Measurements from ENCODE around the gene NDFIP2. TPM values are rescaled to one million over a fixed set of nuclear protein-coding genes. Genes with fewer than 3 reads are reported as not detected.
"Not testable (repeated sequence)": the region's sequence is repeated elsewhere in the genome, so short reads cannot be mapped to it uniquely, and the experiment has no call there.

The NDFIP2 gene
- total and polyA plus RNA-seq, 4 donors, result 6.4 to 14.7 (median 13.7) TPM

- Histone ChIP-seq H3K9me3 (ENCODE audit: control insufficient read depth, low read length) (no peaks in the 10 kb centered on the region), H3K4me3 (ENCODE audit: low read length in 2 of 2) (no peak overlapping the region), H3K4me1 (ENCODE audit: control insufficient read depth in 1 of 2, insufficient read depth in 2 of 2, low read length in 2 of 2) (no peaks in the 10 kb centered on the region), H3K27me3 (ENCODE audit: control insufficient read depth in 1 of 2, insufficient read depth in 2 of 2, low read length in 1 of 2) (no peaks in the 10 kb centered on the region), H3K36me3 (ENCODE audit: control insufficient read depth in 1 of 2, insufficient read depth in 2 of 2, low read length in 1 of 2) (no peaks in the 10 kb centered on the region), H3K27ac (ENCODE audit: low read depth in 1 of 2, low read length in 2 of 2) (no peak overlapping the region)
- intact Hi-C loops (cut with DNase I), result no loop called here
- 34 to 51% methylated on average over 1 of the region's 1 CpG for WGBS, 2 donors
- no peak for ATAC-seq (ENCODE audit: low FRiP score)
- no peak for DNase-seq
Measured at GRCh38 chr13:79571147-79571546, 90.2 kb downstream of the NDFIP2 start.

GRCh38 chr13:79573892-79574291, 92.9 kb downstream of the NDFIP2 start:
- H3K36me3 ChIP-seq (ENCODE audit: control insufficient read depth in 1 of 2, insufficient read depth in 2 of 2, low read length in 1 of 2); intact Hi-C loops (cut with DNase I); H3K9me3 ChIP-seq (ENCODE audit: control insufficient read depth, low read length); H3K4me3 ChIP-seq (ENCODE audit: low read length in 2 of 2); H3K27ac ChIP-seq (ENCODE audit: low read depth in 1 of 2, low read length in 2 of 2); H3K4me1 ChIP-seq (ENCODE audit: control insufficient read depth in 1 of 2, insufficient read depth in 2 of 2, low read length in 2 of 2); H3K27me3 ChIP-seq (ENCODE audit: control insufficient read depth in 1 of 2, insufficient read depth in 2 of 2, low read length in 1 of 2); ATAC-seq (ENCODE audit: low FRiP score); DNase-seq: not testable (repeated sequence)

- no peaks in the 10 kb centered on the region for H3K27me3 ChIP-seq (ENCODE audit: control insufficient read depth in 1 of 2, insufficient read depth in 2 of 2, low read length in 1 of 2)
- H3K36me3 ChIP-seq (ENCODE audit: control insufficient read depth in 1 of 2, insufficient read depth in 2 of 2, low read length in 1 of 2), result no peaks in the 10 kb centered on the region
- no peaks in the 10 kb centered on the region for H3K9me3 ChIP-seq (ENCODE audit: control insufficient read depth, low read length)
- ATAC-seq (ENCODE audit: low FRiP score), result no peak
- no peak overlapping the region for H3K4me3 ChIP-seq (ENCODE audit: low read length in 2 of 2)
- no peak for DNase-seq
- intact Hi-C loops (cut with DNase I), result no loop called here
- WGBS, 2 donors, result 82 to 83% methylated on average over 4 of the region's 4 CpGs
- no peak overlapping the region for H3K27ac ChIP-seq (ENCODE audit: low read depth in 1 of 2, low read length in 2 of 2)
- no peaks in the 10 kb centered on the region for H3K4me1 ChIP-seq (ENCODE audit: control insufficient read depth in 1 of 2, insufficient read depth in 2 of 2, low read length in 2 of 2)
Measured at GRCh38 chr13:79581870-79582315, 100.9 kb downstream of the NDFIP2 start.

- H3K27me3 ChIP-seq (ENCODE audit: control insufficient read depth in 1 of 2, insufficient read depth in 2 of 2, low read length in 1 of 2), result no peaks in the 10 kb centered on the region
- DNase-seq (no peak), ATAC-seq (ENCODE audit: low FRiP score) (no peak)
- H3K4me3 ChIP-seq (ENCODE audit: low read length in 2 of 2), result no peak overlapping the region
- 94% methylated on average over 1 of the region's 1 CpG for WGBS, 2 donors
- H3K9me3 ChIP-seq (ENCODE audit: control insufficient read depth, low read length), result no peaks in the 10 kb centered on the region
- H3K27ac ChIP-seq (ENCODE audit: low read depth in 1 of 2, low read length in 2 of 2), result no peak overlapping the region
- H3K36me3 ChIP-seq (ENCODE audit: control insufficient read depth in 1 of 2, insufficient read depth in 2 of 2, low read length in 1 of 2), result no peaks in the 10 kb centered on the region
- H3K4me1 ChIP-seq (ENCODE audit: control insufficient read depth in 1 of 2, insufficient read depth in 2 of 2, low read length in 2 of 2), result no peaks in the 10 kb centered on the region
- intact Hi-C loops (cut with DNase I), result no loop called here
Measured at GRCh38 chr13:79582896-79583295, 101.9 kb downstream of the NDFIP2 start.

- DNase-seq, result no peak
- Histone ChIP-seq H3K4me1 (ENCODE audit: control insufficient read depth in 1 of 2, insufficient read depth in 2 of 2, low read length in 2 of 2) (no peaks in the 10 kb centered on the region), H3K27ac (ENCODE audit: low read depth in 1 of 2, low read length in 2 of 2) (no peak overlapping the region), H3K9me3 (ENCODE audit: control insufficient read depth, low read length) (no peaks in the 10 kb centered on the region), H3K36me3 (ENCODE audit: control insufficient read depth in 1 of 2, insufficient read depth in 2 of 2, low read length in 1 of 2) (no peaks in the 10 kb centered on the region), H3K4me3 (ENCODE audit: low read length in 2 of 2) (no peak overlapping the region), H3K27me3 (ENCODE audit: control insufficient read depth in 1 of 2, insufficient read depth in 2 of 2, low read length in 1 of 2) (no peaks in the 10 kb centered on the region)
- no peak for ATAC-seq (ENCODE audit: low FRiP score)
- WGBS, 2 donors, result 52 to 60% methylated on average over 1 of the region's 1 CpG
- intact Hi-C loops (cut with DNase I), result no loop called here
Measured at GRCh38 chr13:79585033-79585432, 104.1 kb downstream of the NDFIP2 start.

GRCh38 chr13:79589603-79590393, 108.8 kb downstream of the NDFIP2 start:
- ATAC-seq (ENCODE audit: low FRiP score), result no peak
- H3K4me3 ChIP-seq (ENCODE audit: low read length in 2 of 2), result no peak overlapping the region

GRCh38 chr13:79590394-79590676, 109.4 kb downstream of the NDFIP2 start:
- H3K36me3 ChIP-seq (ENCODE audit: control insufficient read depth in 1 of 2, insufficient read depth in 2 of 2, low read length in 1 of 2), result no peaks in the 10 kb centered on the region
- H3K9me3 ChIP-seq (ENCODE audit: control insufficient read depth, low read length), result no peaks in the 10 kb centered on the region
- DNase-seq (no peak), ATAC-seq (ENCODE audit: low FRiP score) (no peak)
- H3K4me1 ChIP-seq (ENCODE audit: control insufficient read depth in 1 of 2, insufficient read depth in 2 of 2, low read length in 2 of 2), result no peaks in the 10 kb centered on the region
- no peaks in the 10 kb centered on the region for H3K27me3 ChIP-seq (ENCODE audit: control insufficient read depth in 1 of 2, insufficient read depth in 2 of 2, low read length in 1 of 2)
- intact Hi-C loops (cut with DNase I), result no loop called here
- no peak overlapping the region for H3K4me3 ChIP-seq (ENCODE audit: low read length in 2 of 2)
- no peak overlapping the region for H3K27ac ChIP-seq (ENCODE audit: low read depth in 1 of 2, low read length in 2 of 2)

More at GRCh38 chr13:79589603-79590393, 108.8 kb downstream of the NDFIP2 start:
- H3K36me3 ChIP-seq (ENCODE audit: control insufficient read depth in 1 of 2, insufficient read depth in 2 of 2, low read length in 1 of 2), result no peaks in the 10 kb centered on the region
- H3K27ac ChIP-seq (ENCODE audit: low read depth in 1 of 2, low read length in 2 of 2), result no peak overlapping the region
- intact Hi-C loops (cut with DNase I), result no loop called here
- H3K4me1 ChIP-seq (ENCODE audit: control insufficient read depth in 1 of 2, insufficient read depth in 2 of 2, low read length in 2 of 2), result no peaks in the 10 kb centered on the region
- 79 to 83% methylated on average over 7 of the region's 7 CpGs for WGBS, 2 donors
- no peak for DNase-seq
- H3K9me3 ChIP-seq (ENCODE audit: control insufficient read depth, low read length), result no peaks in the 10 kb centered on the region
- H3K27me3 ChIP-seq (ENCODE audit: control insufficient read depth in 1 of 2, insufficient read depth in 2 of 2, low read length in 1 of 2), result no peaks in the 10 kb centered on the region

GRCh38 chr13:79591493-79591892, 110.5 kb downstream of the NDFIP2 start:
- H3K27ac ChIP-seq (ENCODE audit: low read depth in 1 of 2, low read length in 2 of 2), result no peak overlapping the region
- no peaks in the 10 kb centered on the region for H3K36me3 ChIP-seq (ENCODE audit: control insufficient read depth in 1 of 2, insufficient read depth in 2 of 2, low read length in 1 of 2)
- no peak overlapping the region for H3K4me3 ChIP-seq (ENCODE audit: low read length in 2 of 2)
- ATAC-seq (ENCODE audit: low FRiP score) (no peak), DNase-seq (no peak)
- H3K4me1 ChIP-seq (ENCODE audit: control insufficient read depth in 1 of 2, insufficient read depth in 2 of 2, low read length in 2 of 2), result no peaks in the 10 kb centered on the region
- H3K9me3 ChIP-seq (ENCODE audit: control insufficient read depth, low read length), result no peaks in the 10 kb centered on the region
- intact Hi-C loops (cut with DNase I), result no loop called here
- H3K27me3 ChIP-seq (ENCODE audit: control insufficient read depth in 1 of 2, insufficient read depth in 2 of 2, low read length in 1 of 2), result no peaks in the 10 kb centered on the region

GRCh38 chr13:79593121-79593520, 112.2 kb downstream of the NDFIP2 start:
- Histone ChIP-seq H3K4me1 (ENCODE audit: control insufficient read depth in 1 of 2, insufficient read depth in 2 of 2, low read length in 2 of 2) (no peaks in the 10 kb centered on the region), H3K27ac (ENCODE audit: low read depth in 1 of 2, low read length in 2 of 2) (no peak overlapping the region), H3K36me3 (ENCODE audit: control insufficient read depth in 1 of 2, insufficient read depth in 2 of 2, low read length in 1 of 2) (no peaks in the 10 kb centered on the region), H3K27me3 (ENCODE audit: control insufficient read depth in 1 of 2, insufficient read depth in 2 of 2, low read length in 1 of 2) (no peaks in the 10 kb centered on the region), H3K9me3 (ENCODE audit: control insufficient read depth, low read length) (no peaks in the 10 kb centered on the region), H3K4me3 (ENCODE audit: low read length in 2 of 2) (no peak overlapping the region)
- DNase-seq (no peak), ATAC-seq (ENCODE audit: low FRiP score) (no peak)
- intact Hi-C loops (cut with DNase I), result no loop called here
- 83 to 88% methylated on average over 2 of the region's 2 CpGs for WGBS, 2 donors

Measured in aorta (tissue), 5 donors.